Mesendoderm (in vitro differentiated cells): ENCODE results near the gene ZFP62.

Source experiments
- DNase-seq: peaks from one replicate; pipeline ENCODE4 v3.0.0; 2013
- H2AK5ac ChIP-seq: 2 replicates; pipeline ENCODE4 v1.6.1; 2013; ENCODE audit warnings: low read length, inconsistent platforms
- H2BK120ac ChIP-seq: 2 replicates; pipeline ENCODE4 v1.6.1; 2013; ENCODE audit warnings: low read depth, mild to moderate bottlenecking, low read length, moderate library complexity, mixed read lengths
- H2BK15ac ChIP-seq: replicated peaks from 2 replicates; pipeline ENCODE4 v1.6.1; 2013; ENCODE audit warnings: low read depth, mild to moderate bottlenecking, moderate library complexity
- H2BK5ac ChIP-seq: 2 replicates; pipeline ENCODE4 v1.6.1; 2013; ENCODE audit warnings: low read length, inconsistent platforms
- H3K18ac ChIP-seq: 2 replicates; pipeline ENCODE4 v1.6.1; 2013; ENCODE audit warnings: mild to moderate bottlenecking, low read length, mixed read lengths
- H3K23ac ChIP-seq: one replicate; pipeline ENCODE4 v1.6.1; 2013; ENCODE audit warnings: low read length
- H3K27ac ChIP-seq: 2 replicates; pipeline ENCODE4 v1.5.1; 2013; ENCODE audit warnings: low read depth, mild to moderate bottlenecking, inconsistent platforms, low read length, moderate library complexity
- H3K27me3 ChIP-seq: 2 replicates; pipeline ENCODE4 v1.6.1; 2013; ENCODE audit warnings: low read length, control low read depth, mild to moderate bottlenecking, inconsistent platforms; ENCODE audit not compliant: insufficient read depth, poor library complexity
- H3K36me3 ChIP-seq: 2 replicates; pipeline ENCODE4 v1.6.1; 2013; ENCODE audit warnings: low read length, inconsistent platforms; ENCODE audit not compliant: control insufficient read depth, insufficient read depth
- H3K4ac ChIP-seq: one replicate; pipeline ENCODE4 v1.6.1; 2013; ENCODE audit warnings: low read depth, mild to moderate bottlenecking, low read length, moderate library complexity
- H3K4me1 ChIP-seq: 2 replicates; pipeline ENCODE4 v1.6.1; 2013; ENCODE audit warnings: low read depth, low read length, inconsistent platforms; ENCODE audit not compliant: control insufficient read depth
- H3K4me2 ChIP-seq: 2 replicates; pipeline ENCODE4 v1.6.1; 2013; ENCODE audit warnings: low read length
- H3K4me3 ChIP-seq: 2 replicates; pipeline ENCODE4 v1.5.1; 2013; ENCODE audit warnings: mild to moderate bottlenecking, low read length
- H3K56ac ChIP-seq: one replicate; pipeline ENCODE4 v1.6.1; 2013; ENCODE audit warnings: low read length
- H3K79me1 ChIP-seq: 2 replicates; pipeline ENCODE4 v1.6.1; 2013; ENCODE audit warnings: low read length, inconsistent platforms
- H3K79me2 ChIP-seq: 2 replicates; pipeline ENCODE4 v1.6.1; 2013; ENCODE audit warnings: mild to moderate bottlenecking, low read length; ENCODE audit not compliant: control insufficient read depth, insufficient read depth
- H3K9ac ChIP-seq: 2 replicates; pipeline ENCODE4 v1.6.1; 2013; ENCODE audit warnings: low read length, inconsistent platforms
- H4K5ac ChIP-seq: one replicate; pipeline ENCODE4 v1.6.1; 2013; ENCODE audit warnings: low read length
- H4K8ac ChIP-seq: one replicate; pipeline ENCODE4 v1.6.1; 2013; ENCODE audit warnings: low read depth, mild to moderate bottlenecking, control low read depth, low read length, moderate library complexity
- WGBS: extraction: QIAGEN DNeasy Blood & Tissue Kit; methylation state at CpG from one replicate; pipeline ENCODE4 v1.1.7; 2013; ENCODE audit warnings: low lambda C conversion rate, missing lambda C conversion rate; ENCODE audit not compliant: insufficient coverage; ENCODE audit errors: extremely low coverage; 5-methylcytosine and 5-hydroxymethylcytosine counted together

The ZFP62 gene

DNA sequence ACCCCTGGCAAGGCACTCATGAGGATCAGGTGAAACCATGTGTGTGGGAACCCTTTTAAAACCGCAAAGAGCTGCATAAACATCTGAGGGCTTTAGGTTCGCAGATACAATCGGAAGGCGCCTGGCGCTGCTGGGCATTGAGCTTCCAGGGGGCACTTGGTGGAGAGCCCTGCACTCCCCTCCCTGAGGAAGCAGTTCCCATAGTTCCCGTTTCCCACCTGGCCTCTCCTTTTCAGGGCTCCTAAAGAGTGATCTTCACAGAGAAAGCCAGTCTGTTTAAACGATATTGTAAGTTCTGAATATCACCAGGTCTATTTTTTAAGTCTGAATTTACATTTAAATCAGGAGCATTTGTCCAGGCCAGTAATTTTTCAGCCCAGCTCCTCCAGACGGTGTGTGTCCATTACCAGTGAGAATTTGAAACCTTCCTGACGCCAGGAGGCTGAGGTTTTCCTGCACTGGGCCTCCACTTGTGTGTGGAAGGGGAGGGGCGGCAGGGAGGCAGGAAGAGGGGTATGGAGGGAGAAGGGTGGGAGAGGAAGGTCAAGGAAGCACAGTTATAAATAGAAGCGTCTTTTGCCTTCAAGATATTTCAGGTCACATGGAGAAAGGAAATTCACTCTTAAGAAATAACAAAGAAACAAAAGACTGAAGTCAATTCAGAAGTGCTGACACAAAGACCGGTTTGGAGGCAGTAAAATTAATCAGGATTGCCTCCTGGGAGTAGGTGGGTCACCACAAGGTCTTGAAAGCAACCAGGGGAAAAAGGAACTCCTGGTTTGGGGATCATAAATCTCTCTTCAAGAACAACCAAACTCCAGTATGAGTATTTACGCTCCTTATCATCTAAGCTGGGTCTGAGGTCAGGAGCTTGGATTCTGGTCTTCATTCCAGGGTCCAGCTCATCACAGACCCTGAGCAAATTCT, 44.2 kb downstream of the ZFP62 start:
- no peak overlapping the region for H3K23ac ChIP-seq
- no peaks in the 10 kb centered on the region for H3K79me1 ChIP-seq
- no peaks in the 10 kb centered on the region for H3K27me3 ChIP-seq
- H2BK120ac ChIP-seq: no peak overlapping the region
- no peak overlapping the region for H2BK5ac ChIP-seq
- H3K36me3 ChIP-seq: no peaks in the 10 kb centered on the region
- H3K4ac ChIP-seq: no peak overlapping the region
- H2BK15ac ChIP-seq: no peak overlapping the region
- H3K4me2 ChIP-seq: no peak overlapping the region
- H2AK5ac ChIP-seq: no peak overlapping the region
- no peak overlapping the region for H3K9ac ChIP-seq
- no peak overlapping the region for H4K8ac ChIP-seq
- WGBS: no CpG with 5 or more reads among the region's 13 CpGs
- peak overlapping the region; percentile 28 for H3K56ac ChIP-seq
- DNase-seq: no peak
- H3K18ac ChIP-seq: no peak overlapping the region
- H3K4me1 ChIP-seq: no peaks in the 10 kb centered on the region
- no peak overlapping the region for H4K5ac ChIP-seq
- no peak overlapping the region for H3K4me3 ChIP-seq
- H3K27ac ChIP-seq: no peak overlapping the region
- H3K79me2 ChIP-seq: no peaks in the 10 kb centered on the region

DNA sequence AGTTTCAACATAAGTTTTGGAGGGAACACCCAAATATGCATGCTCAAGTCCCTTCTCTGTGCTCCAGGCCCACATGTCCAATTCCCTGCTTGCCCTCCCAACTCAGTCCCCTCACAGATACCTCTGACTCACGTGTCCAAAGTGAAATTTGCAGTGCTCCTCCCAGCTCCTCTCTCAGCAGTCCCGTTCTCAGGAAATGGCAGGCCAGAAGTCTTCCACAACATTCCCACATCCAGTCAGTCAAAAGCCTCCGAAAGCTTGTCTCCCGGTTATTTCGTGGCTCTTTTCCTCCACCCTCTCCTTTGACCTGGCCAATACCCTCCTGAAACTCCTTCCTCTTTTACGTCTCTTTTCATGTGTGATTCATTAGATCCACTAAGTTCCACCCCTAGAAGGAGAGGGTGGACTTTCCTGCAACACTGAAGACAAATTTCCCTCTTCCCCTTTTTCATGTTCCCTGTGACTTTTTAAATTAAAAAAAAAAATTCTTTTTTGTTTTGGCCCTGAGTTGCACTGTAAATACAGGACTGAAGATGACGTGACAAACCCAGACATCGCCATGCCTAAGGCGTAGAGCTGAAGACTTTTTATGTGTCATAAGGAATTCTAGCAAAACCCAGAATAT, 45.7 kb downstream of the ZFP62 start:
- Histone ChIP-seq H3K23ac (no peak overlapping the region), H3K9ac (no peak overlapping the region), H3K79me2 (no peaks in the 10 kb centered on the region), H3K27ac (no peak overlapping the region), H3K4me1 (no peaks in the 10 kb centered on the region), H2AK5ac (no peak overlapping the region), H3K4ac (no peak overlapping the region), H3K36me3 (no peaks in the 10 kb centered on the region), H3K79me1 (no peaks in the 10 kb centered on the region), H2BK5ac (no peak overlapping the region), H3K56ac (no peak overlapping the region), H4K8ac (no peak overlapping the region), H2BK120ac (no peak overlapping the region), H4K5ac (no peak overlapping the region), H3K18ac (no peak overlapping the region), H3K4me3 (no peak overlapping the region), H2BK15ac (no peak overlapping the region), H3K4me2 (no peak overlapping the region), H3K27me3 (no peaks in the 10 kb centered on the region)
- WGBS: no CpG with 5 or more reads among the region's 9 CpGs
- DNase-seq: no peak

DNA sequence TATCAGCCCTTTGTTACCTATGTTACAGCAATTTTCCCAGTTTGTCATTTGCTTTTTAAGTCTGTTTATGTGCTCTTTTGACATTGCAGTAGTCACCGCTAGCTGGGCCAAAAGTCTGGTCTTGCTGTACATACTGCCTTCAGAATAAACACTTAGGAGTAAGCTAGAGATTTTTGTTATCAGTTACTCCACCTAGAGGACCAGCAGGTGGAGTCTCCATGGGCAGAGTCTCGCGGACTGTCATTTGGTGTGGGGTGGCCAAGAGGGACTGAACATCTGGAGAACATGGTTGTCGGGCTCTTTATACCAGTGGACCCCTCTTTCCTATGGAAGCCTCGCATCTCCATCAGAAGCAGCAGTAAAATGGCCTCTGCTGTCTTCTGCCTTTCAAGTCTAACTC, 47.7 kb downstream of the ZFP62 start:
- Histone ChIP-seq H4K8ac (no peak overlapping the region), H3K4ac (no peak overlapping the region), H3K4me1 (peaks cover 4% of the 10 kb centered on the region), H2BK120ac (no peak overlapping the region), H2AK5ac (no peak overlapping the region), H3K56ac (no peak overlapping the region), H4K5ac (no peak overlapping the region), H3K4me2 (no peak overlapping the region), H3K27me3 (no peaks in the 10 kb centered on the region), H3K27ac (no peak overlapping the region), H3K36me3 (no peaks in the 10 kb centered on the region), H3K79me1 (peaks cover 3% of the 10 kb centered on the region), H3K9ac (no peak overlapping the region), H2BK5ac (no peak overlapping the region), H3K4me3 (no peak overlapping the region), H3K18ac (no peak overlapping the region), H3K23ac (no peak overlapping the region), H2BK15ac (no peak overlapping the region), H3K79me2 (no peaks in the 10 kb centered on the region)
- WGBS: no CpG with 5 or more reads among the region's 5 CpGs
- DNase-seq: no peak

DNA sequence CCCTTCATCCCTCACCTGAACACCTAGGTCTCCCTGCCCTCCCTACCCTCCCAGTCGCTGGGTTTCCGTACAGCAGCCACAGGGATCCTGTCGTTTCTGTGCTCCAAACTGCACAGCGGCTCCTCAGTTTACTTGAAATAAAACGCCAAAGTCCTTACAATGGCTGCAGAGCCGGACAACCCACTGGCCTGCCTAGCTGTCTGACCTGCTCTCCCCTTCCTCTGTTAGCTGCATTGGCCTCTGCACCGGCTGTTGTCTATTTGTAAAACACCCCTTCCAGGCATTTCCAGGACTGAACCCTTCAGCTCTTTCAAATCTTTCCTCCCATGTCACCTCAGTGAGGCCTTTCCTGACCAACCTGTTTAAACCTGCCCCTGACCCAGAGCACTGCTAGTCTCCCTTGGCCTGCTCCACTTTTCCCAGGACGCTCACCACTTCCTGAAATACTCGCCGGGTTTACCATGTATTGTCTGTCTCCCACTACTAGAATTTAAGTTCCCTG, 49.4 kb downstream of the ZFP62 start:
- H2BK5ac ChIP-seq: no peak overlapping the region
- H3K4me3 ChIP-seq: no peak overlapping the region
- H3K23ac ChIP-seq: peak overlapping the region; percentile 60
- H2BK120ac ChIP-seq: no peak overlapping the region
- H3K9ac ChIP-seq: peak overlapping the region; percentile 31
- no peaks in the 10 kb centered on the region for H3K36me3 ChIP-seq
- no peak for DNase-seq
- H4K8ac ChIP-seq: no peak overlapping the region
- no peak overlapping the region for H3K18ac ChIP-seq
- no peak overlapping the region for H4K5ac ChIP-seq
- peaks cover 11% of the 10 kb centered on the region for H3K79me2 ChIP-seq
- H3K4me1 ChIP-seq: peaks cover 6% of the 10 kb centered on the region
- H2BK15ac ChIP-seq: no peak overlapping the region
- H3K27me3 ChIP-seq: no peaks in the 10 kb centered on the region
- no peak overlapping the region for H3K4me2 ChIP-seq
- no peak overlapping the region for H3K27ac ChIP-seq
- H3K4ac ChIP-seq: no peak overlapping the region
- H3K56ac ChIP-seq: peak overlapping the region; percentile 42
- WGBS: no CpG with 5 or more reads among the region's 10 CpGs
- peaks cover 16% of the 10 kb centered on the region for H3K79me1 ChIP-seq
- H2AK5ac ChIP-seq: no peak overlapping the region

DNA sequence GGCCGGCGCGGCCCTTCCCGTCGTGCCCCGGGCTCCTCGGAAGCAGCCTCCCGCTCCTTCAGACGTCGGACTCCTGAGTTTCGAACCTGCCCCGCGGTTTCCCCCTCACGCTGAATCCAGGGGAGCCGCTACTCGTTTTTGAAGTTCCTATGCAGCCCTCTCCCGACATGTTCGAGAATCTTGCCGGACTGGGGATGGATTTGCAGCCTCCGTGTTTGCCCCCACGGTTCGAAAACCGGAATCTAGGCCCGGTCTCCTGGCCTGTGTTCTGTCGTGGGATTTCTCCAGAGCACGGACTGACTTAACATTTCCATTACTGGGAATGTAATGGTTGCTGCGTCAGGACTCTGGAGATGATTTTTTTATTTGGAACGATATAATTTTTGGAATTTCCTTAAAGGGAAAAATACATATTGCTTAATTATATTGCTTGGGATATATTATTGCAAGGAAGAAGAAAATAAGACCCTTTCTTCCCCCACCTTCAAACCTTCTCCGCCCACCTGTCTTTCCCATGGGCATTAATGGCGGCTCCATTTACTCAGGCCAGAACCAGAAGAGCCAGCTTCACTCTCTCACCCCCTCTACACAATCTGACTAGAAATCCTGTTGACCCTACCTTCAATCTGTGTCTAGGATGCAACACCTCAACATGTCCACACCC, 50.0 kb downstream of the ZFP62 start:
- Histone ChIP-seq H4K8ac (no peak overlapping the region), H3K79me2 (peaks cover 11% of the 10 kb centered on the region), H3K23ac (peak overlapping the region; percentile 60), H2BK15ac (no peak overlapping the region), H3K4me1 (peaks cover 6% of the 10 kb centered on the region), H3K27ac (peak overlapping the region; percentile 89), H3K18ac (peak overlapping the region; percentile 13), H3K4me3 (peak overlapping the region; percentile 6), H3K9ac (peak overlapping the region; percentile 66), H3K36me3 (no peaks in the 10 kb centered on the region), H3K27me3 (no peaks in the 10 kb centered on the region), H3K79me1 (peaks cover 20% of the 10 kb centered on the region), H2BK120ac (no peak overlapping the region), H3K56ac (peak overlapping the region; percentile 85), H2AK5ac (no peak overlapping the region), H4K5ac (peak overlapping the region; percentile 38), H3K4me2 (peak overlapping the region; percentile 96), H3K4ac (peak overlapping the region; percentile 27), H2BK5ac (no peak overlapping the region)
- no CpG with 5 or more reads among the region's 30 CpGs for WGBS
- DNase-seq: no peak
